ENCODE results near the gene BCL2.

- no peak for TF ChIP-seq POLR2AphosphoS5 (IDR thresholded peaks at IDR 0.05)
- TF ChIP-seq POLR2A (IDR thresholded peaks at IDR 0.05): no peak
These were observed 223.2 kb downstream of the BCL2 start for GRCh38 chr18:63096327-63096874.

Data from sigmoid colon (tissue), 4 donors.